ENCODE results near the gene NBEAL1.
"Not testable (repeated sequence)": the region's sequence is repeated elsewhere in the genome, so short reads cannot be mapped to it uniquely, and the experiment has no call there.

Gene NBEAL1

GRCh38 chr2:203014456-203015199 is at the start of gene NBEAL1:
Gene NBEAL1, plus strand, starts transcription at chr2:203014875. Its CDS starts 1,510 bp downstream, at chr2:203016385.
- DNase-seq (ENCODE audit: low spot score): peak; percentile 99

- no peak for DNase-seq (ENCODE audit: low spot score)
Observed at GRCh38 chr2:202965810-202966460, 48.7 kb upstream of the NBEAL1 start.

- DNase-seq (ENCODE audit: low spot score): not testable (repeated sequence)
Observed at GRCh38 chr2:202969404-202969803, 45.3 kb upstream of the NBEAL1 start.

- DNase-seq (ENCODE audit: low spot score): no peak
Observed at GRCh38 chr2:202976809-202977208, 37.9 kb upstream of the NBEAL1 start.

GRCh38 chr2:202982779-202983491 is 31.7 kb upstream of the NBEAL1 start:
- no peak for DNase-seq (ENCODE audit: low spot score)

GRCh38 chr2:202989749-202990148 is 24.9 kb upstream of the NBEAL1 start:
- no peak for DNase-seq (ENCODE audit: low spot score)

- DNase-seq (ENCODE audit: low spot score): no peak
Observed at GRCh38 chr2:202990501-202990900, 24.2 kb upstream of the NBEAL1 start.

- not testable (repeated sequence) for DNase-seq (ENCODE audit: low spot score)
Observed at GRCh38 chr2:202997113-202997512, 17.6 kb upstream of the NBEAL1 start.

- DNase-seq (ENCODE audit: low spot score): no peak
Observed at GRCh38 chr2:203002054-203002821, 12.4 kb upstream of the NBEAL1 start.

- DNase-seq (ENCODE audit: low spot score): no peak
Observed at GRCh38 chr2:203003716-203004115, 11.0 kb upstream of the NBEAL1 start.

GRCh38 chr2:203016716-203017115 is 2.0 kb downstream of the NBEAL1 start:
- DNase-seq (ENCODE audit: low spot score): no peak

GRCh38 chr2:203018181-203018580 is 3.5 kb downstream of the NBEAL1 start:
- DNase-seq (ENCODE audit: low spot score): no peak

GRCh38 chr2:203019142-203019541 is 4.5 kb downstream of the NBEAL1 start:
- no peak for DNase-seq (ENCODE audit: low spot score)

- DNase-seq (ENCODE audit: low spot score): no peak
Observed at GRCh38 chr2:203021991-203022390, 7.3 kb downstream of the NBEAL1 start.

- DNase-seq (ENCODE audit: low spot score): no peak
Observed at GRCh38 chr2:203022751-203023150, 8.1 kb downstream of the NBEAL1 start.

- DNase-seq (ENCODE audit: low spot score): no peak
Observed at GRCh38 chr2:203025592-203025991, 10.9 kb downstream of the NBEAL1 start.

- DNase-seq (ENCODE audit: low spot score): no peak
Observed at GRCh38 chr2:203030545-203030944, 15.9 kb downstream of the NBEAL1 start.

- DNase-seq (ENCODE audit: low spot score): no peak
Observed at GRCh38 chr2:203030991-203031390, 16.3 kb downstream of the NBEAL1 start.

- no peak for DNase-seq (ENCODE audit: low spot score)
Observed at GRCh38 chr2:203033395-203033794, 18.7 kb downstream of the NBEAL1 start.

- DNase-seq (ENCODE audit: low spot score): no peak
Observed at GRCh38 chr2:203035879-203036470, 21.3 kb downstream of the NBEAL1 start.

GRCh38 chr2:203037026-203037425 is 22.4 kb downstream of the NBEAL1 start:
- no peak for DNase-seq (ENCODE audit: low spot score)

GRCh38 chr2:203038586-203038985 is 23.9 kb downstream of the NBEAL1 start:
- no peak for DNase-seq (ENCODE audit: low spot score)

All from ecto neural progenitor cell (in vitro differentiated cells).